SK-N-SH (cell line): ENCODE data around the gene SKI. TPM values are rescaled to one million over a fixed set of nuclear protein-coding genes. Genes with fewer than 3 reads are reported as not detected.

Source experiments
- CTCF ChIA-PET: fragments of 300-600, 350-600 bp; formaldehyde crosslinking; extraction: SDS; loops from one replicate; lab custom pipeline; 2021; lab: Yijun Ruan, JAX
- POLR2A ChIA-PET: fragments of 350-600 bp; sonication (Branson Sonifier 250); formaldehyde crosslinking; extraction: SDS; loops from one replicate; lab custom pipeline; 2020; ENCODE audit warnings: antibody characterized with exemption, inconsistent platforms; lab: Yijun Ruan, JAX
- DNase-seq: peaks from one replicate; pipeline ENCODE4 v3.0.0; 2012
- H2AFZ ChIP-seq: fragments of 200-600 bp; sonication (generic); 2 replicates; pipeline ENCODE4 v1.8.1; 2016; ENCODE audit warnings: antibody characterized with exemption, mild to moderate bottlenecking, low read depth
- H3F3A ChIP-seq: fragments of 200-600 bp; sonication (generic); replicated peaks from 2 replicates; pipeline ENCODE3; 2016; ENCODE audit warnings: antibody characterized with exemption, mild to moderate bottlenecking; ENCODE audit not compliant: insufficient read depth
- H3K27ac ChIP-seq, 2 experiments: fragments of 200-500 bp in 1 of 2; fragments of 200-600 bp in 1 of 2; sonication (Bioruptor generic) in 1 of 2; sonication (generic), shearing (Covaris generic) in 1 of 2; 2 replicates each; pipeline versions ENCODE4 v1.5.1 to v1.6.1; 2014 to 2016; ENCODE audit warnings: low read depth in 2 of 2, inconsistent platforms in 1 of 2, low read length in 1 of 2, mild to moderate bottlenecking in 1 of 2, mixed read lengths in 1 of 2
- H3K27me3 ChIP-seq: fragments of 200-600 bp; sonication (generic), shearing (Covaris generic); 2 replicates; pipeline ENCODE4 v1.6.1; 2016; ENCODE audit warnings: mixed run types; ENCODE audit not compliant: insufficient read depth
- H3K36me3 ChIP-seq, 2 experiments: fragments of 200-500 bp in 1 of 2; fragments of 200-600 bp in 1 of 2; sonication (Bioruptor generic) in 1 of 2; sonication (generic) in 1 of 2; replicated peaks in 1 of 2; 2 replicates each; pipeline versions ENCODE3 to v1.5.1; 2014 to 2016; ENCODE audit warnings: low read length in 1 of 2, mild to moderate bottlenecking in 1 of 2; ENCODE audit not compliant: insufficient read depth in 2 of 2, control insufficient read depth in 1 of 2
- H3K4me1 ChIP-seq, 2 experiments: fragments of 200-500 bp in 1 of 2; fragments of 200-600 bp in 1 of 2; sonication (Bioruptor generic) in 1 of 2; sonication (generic), shearing (Covaris generic) in 1 of 2; 2 replicates each; pipeline versions ENCODE4 v1.5.1 to v1.6.1; 2014 to 2016; ENCODE audit warnings: low read depth in 1 of 2, low read length in 1 of 2, mixed run types in 1 of 2; ENCODE audit not compliant: insufficient read depth in 2 of 2, control insufficient read depth in 1 of 2
- H3K4me2 ChIP-seq: fragments of 200-600 bp; sonication (generic), shearing (Covaris generic); 2 replicates; pipeline ENCODE4 v1.6.1; 2017; ENCODE audit warnings: mixed run types
- H3K4me3 ChIP-seq, 2 experiments: fragments of 200-500 bp in 1 of 2; fragments of 200-600 bp in 1 of 2; sonication (Bioruptor generic) in 1 of 2; sonication (generic), shearing (Covaris generic) in 1 of 2; 2 replicates each; pipeline versions ENCODE4 v1.5.1 to v1.8.1; 2014 to 2016; ENCODE audit warnings: low read depth in 2 of 2, inconsistent platforms in 1 of 2, low read length in 1 of 2, mild to moderate bottlenecking in 1 of 2, mixed read lengths in 1 of 2, moderate library complexity in 1 of 2
- H3K79me2 ChIP-seq: fragments of 200-600 bp; sonication (generic); 2 replicates; pipeline ENCODE4 v1.8.1; 2017; ENCODE audit warnings: mild to moderate bottlenecking; ENCODE audit not compliant: insufficient read depth
- H3K9ac ChIP-seq: fragments of 200-600 bp; sonication (generic); 2 replicates; pipeline ENCODE4 v1.6.1; 2017; ENCODE audit warnings: mixed run types
- H3K9me2 ChIP-seq: fragments of 200-600 bp; sonication (generic); 2 replicates; pipeline ENCODE4 v1.6.1; 2017; ENCODE audit warnings: mixed run types
- H3K9me3 ChIP-seq: fragments of 200-600 bp; sonication (generic); 2 replicates; pipeline ENCODE4 v1.6.1; 2017; ENCODE audit warnings: mixed run types, mild to moderate bottlenecking, moderate library complexity
- H4K20me1 ChIP-seq: fragments of 200-600 bp; sonication (generic); 2 replicates; pipeline ENCODE4 v1.6.1; 2017; ENCODE audit warnings: mild to moderate bottlenecking, mixed run types; ENCODE audit not compliant: insufficient read depth
- CTCF ChIP-seq: fragments of 200-600 bp; sonication (generic); IDR thresholded peaks from 2 replicates; pipeline ENCODE4 v1.6.1; 2017; ENCODE audit warnings: antibody characterized with exemption, mild to moderate bottlenecking, moderate library complexity
- FOSL2 ChIP-seq: IDR thresholded peaks from 2 replicates; pipeline ENCODE4 v1.4.0; 2012; ENCODE audit warnings: low read depth, mild to moderate bottlenecking, moderate library complexity, borderline replicate concordance
- GABPA ChIP-seq: IDR thresholded peaks from 2 replicates; pipeline ENCODE4 v1.4.0; 2012; ENCODE audit warnings: low read depth, mild to moderate bottlenecking
- GATA2 ChIP-seq: sonication (generic); formaldehyde crosslinking; IDR thresholded peaks from 2 replicates; pipeline ENCODE4 v1.5.0; 2020; ENCODE audit warnings: mild to moderate bottlenecking, missing genetic modification reagents
- MXI1 ChIP-seq: IDR thresholded peaks from 2 replicates; pipeline ENCODE4 v1.6.1; 2012; ENCODE audit warnings: mild to moderate bottlenecking, low read depth, low read length, improper control_type of control experiment
- NFIC ChIP-seq: IDR thresholded peaks from 2 replicates; pipeline ENCODE4 v1.4.0; 2012; ENCODE audit warnings: borderline replicate concordance
- NRF1 ChIP-seq: IDR thresholded peaks from 2 replicates; pipeline ENCODE4 v1.6.1; 2012; ENCODE audit warnings: low read depth, mild to moderate bottlenecking, low read length
- RAD21 ChIP-seq: IDR thresholded peaks from 2 replicates; pipeline ENCODE4 v1.6.1; 2012; ENCODE audit warnings: mild to moderate bottlenecking, low read length
- TAF1 ChIP-seq: IDR thresholded peaks from 2 replicates; pipeline ENCODE4 v1.6.1; 2012; ENCODE audit warnings: low read depth, mild to moderate bottlenecking, low read length, moderate library complexity, borderline replicate concordance
- USF2 ChIP-seq: fragments of 150-350 bp; IDR thresholded peaks from 2 replicates; pipeline ENCODE4 v1.6.1; 2017; ENCODE audit warnings: antibody characterized with exemption, low read length, low read depth, borderline replicate concordance
- YY1 ChIP-seq: IDR thresholded peaks from 2 replicates; pipeline ENCODE4 v1.4.0; 2012; ENCODE audit warnings: low read depth, mild to moderate bottlenecking
- WGBS: methylation state at CpG from one replicate; pipeline ENCODE4 v1.1.6; 2017; ENCODE audit warnings: low lambda C conversion rate; 5-methylcytosine and 5-hydroxymethylcytosine counted together
- polyA plus RNA-seq, 3 experiments: library from polyadenylated mRNA; depleted of rRNA; stranded (reverse); fragments of >200 nt; gene quantifications; 2 replicates each; pipeline ENCODE4 v1.2.3, GENCODE V29; 2012

The SKI gene
- polyA plus RNA-seq, 1 of the 3 experiments (the other 2 are of a cell fraction) = 7.2 TPM

GRCh38 chr1:2290595-2291510 lies 62.7 kb downstream of the SKI start:
- TF ChIP-seq NRF1 = no peak
- TF ChIP-seq YY1 = 0 out of 2 replicates have a peak, but pooled peaks have one; percentile 25
- no peak for TF ChIP-seq CTCF
- TF ChIP-seq NFIC = peak; percentile 39; the same call in 1 of the 2 replicates
- no peak for TF ChIP-seq GATA2 (CRISPR knock-in tag)
- 0 out of 2 replicates have a peak, but pooled peaks have one; percentile 4 for TF ChIP-seq FOSL2
- TF ChIP-seq USF2 = no peak
- no peak for TF ChIP-seq TAF1
- H3K4me1 ChIP-seq = peaks cover 0 to 51% of the 10 kb centered on the region in 2 experiments; a peak in 2 of 4 replicates

GRCh38 chr1:2291577-2291976 lies 63.5 kb downstream of the SKI start:
- peaks cover 94% of the 10 kb centered on the region for H4K20me1 ChIP-seq
- no peaks in the 10 kb centered on the region for H3F3A ChIP-seq
- no peak overlapping the region for H2AFZ ChIP-seq
- H3K27me3 ChIP-seq = no peaks in the 10 kb centered on the region
- H3K4me2 ChIP-seq = no peak overlapping the region
- TF ChIP-seq MXI1 (no peak), TAF1 (no peak), RAD21 (no peak), GABPA (no peak), USF2 (no peak), CTCF (no peak)
- no peak overlapping the region for H3K4me3 ChIP-seq
- H3K27ac ChIP-seq = no peak overlapping the region; a peak in 1 of 4 replicates
- ChIA-PET POLR2A (no interaction called here), CTCF (interaction anchor here (0.7 to 2.4 kb wide), 5 partner anchors 11 to 90 kb away, joined by 3 to 5 read pairs (median 5); no protein-coding TSS in a partner anchor)
- 94% methylated on average over 5 of the region's 5 CpGs for WGBS
- H3K79me2 ChIP-seq = peaks cover 97% of the 10 kb centered on the region
- no peak overlapping the region for H3K9ac ChIP-seq
- H3K4me1 ChIP-seq = peaks cover 0 to 50% of the 10 kb centered on the region in 2 experiments; a peak in 2 of 4 replicates
- H3K36me3 ChIP-seq = no peaks in the 10 kb centered on the region
- H3K9me2 ChIP-seq = no peaks in the 10 kb centered on the region
- H3K9me3 ChIP-seq = no peaks in the 10 kb centered on the region
- no peak for DNase-seq

More at GRCh38 chr1:2290595-2291510, 62.7 kb downstream of the SKI start:
- H4K20me1 ChIP-seq = peaks cover 94% of the 10 kb centered on the region
- no peaks in the 10 kb centered on the region for H3K9me3 ChIP-seq
- H3K9ac ChIP-seq = no peak overlapping the region
- no peak overlapping the region for H3K4me2 ChIP-seq
- ChIA-PET POLR2A (no interaction called here), CTCF (interaction anchor here (1.2 to 2.4 kb wide), 4 partner anchors 12 to 62 kb away, joined by 3 to 5 read pairs (median 5); no protein-coding TSS in a partner anchor)
- no peak overlapping the region for H2AFZ ChIP-seq
- H3K4me3 ChIP-seq = no peak overlapping the region
- no peaks in the 10 kb centered on the region for H3K36me3 ChIP-seq
- 77% methylated on average over 29 of the region's 41 CpGs for WGBS
- no peaks in the 10 kb centered on the region for H3K27me3 ChIP-seq
- H3K79me2 ChIP-seq = peaks cover 97% of the 10 kb centered on the region
- peak overlapping the region; percentile 46 to 56 for H3K27ac ChIP-seq
- H3F3A ChIP-seq = no peaks in the 10 kb centered on the region
- H3K9me2 ChIP-seq = no peaks in the 10 kb centered on the region
- no peak for DNase-seq
